Effector memory CD4-positive, alpha-beta T cell (primary cell): ENCODE results near the gene FLAD1.
A peak's percentile ranks its signal among the peaks of the same experiment; 100 is the strongest.

Source experiments
- DNase-seq, 3 donors: peaks; one replicate each; pipeline ENCODE4 v3.0.0-alpha.2; 2020
- H3K27ac ChIP-seq: 2 replicates; pipeline ENCODE4 v1.7.0; 2013; ENCODE audit warnings: mild to moderate bottlenecking, low read length, moderate library complexity; ENCODE audit not compliant: insufficient read depth, poor library complexity, severe bottlenecking
- H3K27me3 ChIP-seq: replicated peaks from 2 replicates; pipeline ENCODE4 v1.7.0; 2013; ENCODE audit warnings: mild to moderate bottlenecking, low read length; ENCODE audit not compliant: insufficient read depth, control insufficient read depth, poor library complexity, severe bottlenecking
- H3K36me3 ChIP-seq: 2 replicates; pipeline ENCODE4 v1.7.0; 2013; ENCODE audit warnings: mild to moderate bottlenecking, low read length, moderate library complexity; ENCODE audit not compliant: control insufficient read depth, insufficient read depth
- H3K4me1 ChIP-seq: 2 replicates; pipeline ENCODE4 v1.7.0; 2013; ENCODE audit warnings: low read length, mild to moderate bottlenecking; ENCODE audit not compliant: control insufficient read depth, insufficient read depth, poor library complexity, severe bottlenecking
- H3K4me3 ChIP-seq: 2 replicates; pipeline ENCODE4 v1.7.0; 2013; ENCODE audit warnings: low read length, low read depth, mild to moderate bottlenecking; ENCODE audit not compliant: insufficient read depth, poor library complexity, severe bottlenecking
- H3K9me3 ChIP-seq: 2 replicates; pipeline ENCODE4 v1.7.0; 2013; ENCODE audit warnings: mild to moderate bottlenecking, low read length, moderate library complexity; ENCODE audit not compliant: control insufficient read depth

Gene FLAD1

GRCh38 chr1:154940651-154941194, 42.4 kb upstream of the FLAD1 start:
- DNase-seq, result no peak
- no peaks in the 10 kb centered on the region for H3K9me3 ChIP-seq
- H3K4me1 ChIP-seq, result peaks cover 66% of the 10 kb centered on the region
- H3K27me3 ChIP-seq, result no peaks in the 10 kb centered on the region
- peak overlapping the region; percentile 80 for H3K27ac ChIP-seq
- no peak overlapping the region for H3K4me3 ChIP-seq
- H3K36me3 ChIP-seq, result peaks cover 17% of the 10 kb centered on the region

- no peak overlapping the region for H3K4me3 ChIP-seq
- peaks cover 25% of the 10 kb centered on the region for H3K36me3 ChIP-seq
- no peak for DNase-seq
- H3K27ac ChIP-seq, result peak overlapping the region; percentile 80
- no peaks in the 10 kb centered on the region for H3K27me3 ChIP-seq
- H3K9me3 ChIP-seq, result no peaks in the 10 kb centered on the region
- peaks cover 60% of the 10 kb centered on the region for H3K4me1 ChIP-seq
Measured at GRCh38 chr1:154941333-154942013, 41.7 kb upstream of the FLAD1 start.

- no peak for DNase-seq
- Histone ChIP-seq H3K36me3 (peaks cover 46% of the 10 kb centered on the region), H3K9me3 (no peaks in the 10 kb centered on the region), H3K27ac (peak overlapping the region; percentile 80), H3K4me3 (no peak overlapping the region), H3K27me3 (no peaks in the 10 kb centered on the region), H3K4me1 (peaks cover 50% of the 10 kb centered on the region)
Measured at GRCh38 chr1:154943649-154944400, 39.3 kb upstream of the FLAD1 start.

GRCh38 chr1:154944401-154945159, 38.6 kb upstream of the FLAD1 start:
- H3K4me1 ChIP-seq, result peaks cover 50% of the 10 kb centered on the region
- peak overlapping the region; percentile 80 for H3K27ac ChIP-seq
- H3K9me3 ChIP-seq, result no peaks in the 10 kb centered on the region
- no peak overlapping the region for H3K4me3 ChIP-seq
- H3K27me3 ChIP-seq, result no peaks in the 10 kb centered on the region
- DNase-seq, result no peak
- peaks cover 47% of the 10 kb centered on the region for H3K36me3 ChIP-seq

- DNase-seq, result no peak
- H3K27me3 ChIP-seq, result no peaks in the 10 kb centered on the region
- H3K27ac ChIP-seq, result peak overlapping the region; percentile 80
- no peak overlapping the region for H3K4me3 ChIP-seq
- H3K36me3 ChIP-seq, result peaks cover 47% of the 10 kb centered on the region
- peaks cover 47% of the 10 kb centered on the region for H3K4me1 ChIP-seq
- no peaks in the 10 kb centered on the region for H3K9me3 ChIP-seq
Measured at GRCh38 chr1:154945160-154945961, 37.8 kb upstream of the FLAD1 start.

- no peaks in the 10 kb centered on the region for H3K9me3 ChIP-seq
- no peak for DNase-seq
- no peak overlapping the region for H3K4me3 ChIP-seq
- H3K36me3 ChIP-seq, result peaks cover 54% of the 10 kb centered on the region
- no peak overlapping the region for H3K27ac ChIP-seq
- no peaks in the 10 kb centered on the region for H3K27me3 ChIP-seq
- H3K4me1 ChIP-seq, result peaks cover 47% of the 10 kb centered on the region
Measured at GRCh38 chr1:154945962-154946850, 36.9 kb upstream of the FLAD1 start.

GRCh38 chr1:154948079-154948478, 35.1 kb upstream of the FLAD1 start:
- Histone ChIP-seq H3K9me3 (no peaks in the 10 kb centered on the region), H3K4me3 (no peak overlapping the region), H3K36me3 (peaks cover 58% of the 10 kb centered on the region), H3K4me1 (peaks cover 47% of the 10 kb centered on the region), H3K27ac (peak overlapping the region; percentile 53), H3K27me3 (no peaks in the 10 kb centered on the region)
- no peak for DNase-seq

GRCh38 chr1:154951901-154952657, 31.1 kb upstream of the FLAD1 start:
- H3K36me3 ChIP-seq, result peaks cover 29% of the 10 kb centered on the region
- peaks cover 61% of the 10 kb centered on the region for H3K4me1 ChIP-seq
- peak overlapping the region; percentile 99 for H3K27ac ChIP-seq
- peak; percentile 64 to 70 (median 65) for DNase-seq
- no peaks in the 10 kb centered on the region for H3K27me3 ChIP-seq
- peak overlapping the region; percentile 43 for H3K4me3 ChIP-seq
- H3K9me3 ChIP-seq, result no peaks in the 10 kb centered on the region
